ENCODE data around the gene TSC22D1.

GRCh38 chr13:44583137-44583536 is 7.0 kb upstream of the TSC22D1 start:
- TF ChIP-seq CTCF (IDR thresholded peaks at IDR 0.05; ENCODE audit: poor library complexity, severe bottlenecking), result no peak
- TF ChIP-seq POLR2AphosphoS5 (IDR thresholded peaks at IDR 0.05), result no peak
- TF ChIP-seq REST (IDR thresholded peaks at IDR 0.05; ENCODE audit: borderline replicate concordance), result no peak
- no peak for TF ChIP-seq TAF1 (IDR thresholded peaks at IDR 0.05; ENCODE audit: low read depth)

All from neural cell (in vitro differentiated cells).